NCI-H1417 treated with DMSO at 0.1 percent for 48 hours (cell line): ENCODE results near the gene BMS1.
"Not testable (repeated sequence)": the region's sequence is repeated elsewhere in the genome, so short reads cannot be mapped to it uniquely, and the experiment has no call there.

Source experiments
- DNase-seq: peaks from one replicate; lab custom pipeline; 2025; lab: John Stamatoyannopoulos, UW

Gene BMS1

GRCh38 chr10:42782446-42783180, at the start of gene BMS1:
TSS of gene BMS1 (plus strand) at chr10:42782795. CDS start at chr10:42784395, 1,600 bp downstream.
- DNase-seq, result peak; percentile 82

- no peak for DNase-seq
Observed at GRCh38 chr10:42734536-42734935, 48.1 kb upstream of the BMS1 start.

GRCh38 chr10:42738679-42739078, 43.9 kb upstream of the BMS1 start:
- no peak for DNase-seq

GRCh38 chr10:42741536-42741935, 41.1 kb upstream of the BMS1 start:
- DNase-seq, result not testable (repeated sequence)

- DNase-seq, result no peak
Observed at GRCh38 chr10:42743697-42744096, 38.9 kb upstream of the BMS1 start.

- no peak for DNase-seq
Observed at GRCh38 chr10:42744134-42744701, 38.4 kb upstream of the BMS1 start.

GRCh38 chr10:42753126-42753506, 29.5 kb upstream of the BMS1 start:
- no peak for DNase-seq

GRCh38 chr10:42753507-42754154, 29.0 kb upstream of the BMS1 start:
- no peak for DNase-seq

GRCh38 chr10:42754155-42755027, 28.2 kb upstream of the BMS1 start:
- DNase-seq, result no peak

GRCh38 chr10:42755028-42755451, 27.6 kb upstream of the BMS1 start:
- no peak for DNase-seq

- no peak for DNase-seq
Observed at GRCh38 chr10:42755556-42756093, 27.0 kb upstream of the BMS1 start.

GRCh38 chr10:42767906-42768305, 14.7 kb upstream of the BMS1 start:
- no peak for DNase-seq

GRCh38 chr10:42768581-42769152, 13.9 kb upstream of the BMS1 start:
- DNase-seq, result no peak

GRCh38 chr10:42769173-42769572, 13.4 kb upstream of the BMS1 start:
- no peak for DNase-seq

GRCh38 chr10:42769673-42770072, 12.9 kb upstream of the BMS1 start:
- no peak for DNase-seq

GRCh38 chr10:42776681-42777080, 5.9 kb upstream of the BMS1 start:
- DNase-seq, result no peak

GRCh38 chr10:42780456-42780855, 2.1 kb upstream of the BMS1 start:
- DNase-seq, result no peak

- DNase-seq, result no peak
Observed at GRCh38 chr10:42781893-42782445, 626 bp upstream of the BMS1 start.

- peak; percentile 20 for DNase-seq
Observed at GRCh38 chr10:42783181-42783549, 570 bp downstream of the BMS1 start.

GRCh38 chr10:42785759-42786158, 3.2 kb downstream of the BMS1 start:
- no peak for DNase-seq

- DNase-seq, result no peak
Observed at GRCh38 chr10:42790835-42791234, 8.2 kb downstream of the BMS1 start.
